ENCODE measurements around the gene PFKP. TPM values are rescaled to one million over a fixed set of nuclear protein-coding genes. Genes with fewer than 3 reads are reported as not detected.

The PFKP gene
- total RNA-seq, 2 donors from 2014 or later, result 17.4 to 39.6 TPM

DNA sequence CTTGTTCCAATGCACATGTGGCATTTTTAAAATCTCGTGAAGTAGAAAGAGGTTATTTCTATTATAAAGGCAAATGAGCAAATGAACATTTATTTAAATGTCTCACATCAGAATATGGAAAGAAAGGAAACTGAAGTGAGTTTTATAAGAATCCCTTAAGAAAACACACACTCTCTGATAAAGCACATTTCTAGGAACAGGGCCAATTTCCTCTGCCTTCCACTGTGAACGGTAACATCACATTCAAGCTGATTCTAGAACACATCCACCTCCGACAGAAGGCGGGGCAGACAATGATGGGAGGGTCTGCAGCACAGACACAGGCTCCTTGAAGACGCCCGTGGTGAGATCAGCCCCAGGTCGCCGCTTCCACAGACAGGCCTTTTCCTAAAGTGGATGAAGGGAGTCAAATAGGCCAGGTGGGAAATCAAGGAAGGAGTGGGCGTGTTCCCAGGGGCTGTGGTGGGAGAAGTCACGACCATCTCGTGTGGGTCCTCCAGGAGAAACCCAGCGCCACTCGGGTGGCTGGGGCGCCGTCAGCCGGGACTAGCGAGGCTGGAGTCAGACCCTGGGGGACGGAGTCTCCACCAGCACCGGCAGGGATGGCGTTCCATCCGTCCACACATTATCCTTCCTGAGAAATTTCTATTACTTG lies 74.1 kb downstream of the PFKP start:
- no peak for ATAC-seq
- no peaks in the 10 kb centered on the region for H3K4me1 ChIP-seq
- H3K27ac ChIP-seq, result no peak overlapping the region
- H3K36me3 ChIP-seq (replicated peaks in 1 of 2; ENCODE audit: insufficient read depth in 1 of 2, low read depth in 2 of 2), result peaks cover 19 to 64% of the 10 kb centered on the region in 2 donors
- intact Hi-C loops (cut with DNase I), result no loop called here
- H3K4me3 ChIP-seq, result no peak overlapping the region
- H3K27me3 ChIP-seq, result no peaks in the 10 kb centered on the region
- TF ChIP-seq POLR2A (IDR thresholded peaks at IDR 0.05), result no peak
- TF ChIP-seq, protein P1, sequence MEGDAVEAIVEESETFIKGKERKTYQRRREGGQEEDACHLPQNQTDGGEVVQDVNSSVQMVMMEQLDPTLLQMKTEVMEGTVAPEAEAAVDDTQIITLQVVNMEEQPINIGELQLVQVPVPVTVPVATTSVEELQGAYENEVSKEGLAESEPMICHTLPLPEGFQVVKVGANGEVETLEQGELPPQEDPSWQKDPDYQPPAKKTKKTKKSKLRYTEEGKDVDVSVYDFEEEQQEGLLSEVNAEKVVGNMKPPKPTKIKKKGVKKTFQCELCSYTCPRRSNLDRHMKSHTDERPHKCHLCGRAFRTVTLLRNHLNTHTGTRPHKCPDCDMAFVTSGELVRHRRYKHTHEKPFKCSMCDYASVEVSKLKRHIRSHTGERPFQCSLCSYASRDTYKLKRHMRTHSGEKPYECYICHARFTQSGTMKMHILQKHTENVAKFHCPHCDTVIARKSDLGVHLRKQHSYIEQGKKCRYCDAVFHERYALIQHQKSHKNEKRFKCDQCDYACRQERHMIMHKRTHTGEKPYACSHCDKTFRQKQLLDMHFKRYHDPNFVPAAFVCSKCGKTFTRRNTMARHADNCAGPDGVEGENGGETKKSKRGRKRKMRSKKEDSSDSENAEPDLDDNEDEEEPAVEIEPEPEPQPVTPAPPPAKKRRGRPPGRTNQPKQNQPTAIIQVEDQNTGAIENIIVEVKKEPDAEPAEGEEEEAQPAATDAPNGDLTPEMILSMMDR (IDR thresholded peaks at IDR 0.05), result no peak
- WGBS, 2 donors, result 92% methylated on average over 21 of the region's 21 CpGs
- H3K9me3 ChIP-seq, result no peaks in the 10 kb centered on the region
- no peak for DNase-seq

DNA sequence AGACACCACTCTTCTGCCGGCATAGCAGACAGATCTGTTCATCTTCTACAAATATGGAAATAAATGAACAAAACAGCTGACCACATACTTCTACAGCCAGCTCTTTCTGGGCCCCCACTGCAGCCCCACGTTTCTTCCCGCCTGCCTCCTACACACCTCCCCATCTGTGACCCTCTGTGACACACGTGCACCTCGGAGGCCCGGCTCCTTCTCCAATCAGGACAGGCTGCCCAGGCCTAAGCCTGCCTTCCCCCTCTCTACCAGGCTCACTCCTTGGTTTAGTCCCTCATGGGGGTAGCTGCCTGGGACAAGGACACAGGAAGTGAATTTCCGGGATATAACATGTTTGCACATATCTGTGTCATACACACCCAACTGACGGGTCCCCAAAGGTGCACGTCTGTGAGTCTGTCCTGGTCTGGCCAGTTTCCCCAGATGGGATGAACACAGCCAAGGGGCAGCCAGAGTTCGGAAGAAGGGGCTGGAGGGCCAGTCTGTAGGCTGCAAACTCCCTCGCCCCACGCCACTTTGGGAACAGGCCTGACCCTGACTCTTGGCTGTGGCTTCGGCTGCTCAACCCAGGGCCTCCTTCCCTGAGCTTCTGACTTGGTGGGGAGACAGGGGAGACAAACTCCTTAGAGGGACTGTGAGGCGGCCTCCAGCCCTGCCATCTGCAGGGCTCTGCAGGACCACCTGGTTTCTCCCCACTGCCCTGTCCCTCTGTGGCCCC lies 75.0 kb downstream of the PFKP start:
- ATAC-seq (no peak), DNase-seq (no peak)
- Histone ChIP-seq H3K27me3 (no peaks in the 10 kb centered on the region), H3K36me3 (replicated peaks in 1 of 2; ENCODE audit: insufficient read depth in 1 of 2, low read depth in 2 of 2) (peaks cover 21 to 62% of the 10 kb centered on the region in 2 donors), H3K9me3 (no peaks in the 10 kb centered on the region), H3K27ac (no peak overlapping the region), H3K4me1 (no peaks in the 10 kb centered on the region), H3K4me3 (no peak overlapping the region)
- TF ChIP-seq POLR2A (IDR thresholded peaks at IDR 0.05), result no peak
- TF ChIP-seq, protein P1 (IDR thresholded peaks at IDR 0.05), result no peak
- intact Hi-C loops (cut with DNase I), result no loop called here
- 88 to 90% methylated on average over 13 to 14 of the region's 14 CpGs for WGBS, 2 donors

DNA sequence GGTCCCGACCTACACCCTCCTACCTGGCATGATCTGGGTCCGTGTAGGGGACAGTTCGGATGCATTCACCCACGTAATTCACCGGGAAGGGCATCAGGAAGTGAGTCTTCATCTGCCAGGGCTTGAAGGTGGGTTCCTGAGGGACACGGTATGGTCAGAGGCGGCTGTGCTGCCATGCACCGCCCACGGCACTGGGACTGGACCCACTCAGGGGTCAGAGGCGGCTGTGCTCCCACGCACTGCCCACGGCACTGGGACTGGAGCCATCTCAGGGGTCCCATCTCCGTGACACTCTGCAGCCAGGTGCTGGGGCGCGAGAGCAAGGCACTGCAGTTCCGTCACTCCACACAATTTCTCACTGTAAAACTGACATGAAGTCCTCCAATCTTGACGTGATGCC lies 76.0 kb downstream of the PFKP start:
- no peak for DNase-seq
- H3K27ac ChIP-seq, result no peak overlapping the region
- H3K27me3 ChIP-seq, result no peaks in the 10 kb centered on the region
- no peak for ATAC-seq
- intact Hi-C loops (cut with DNase I), result no loop called here
- 88% methylated on average over 9 to 17 of the region's 17 CpGs for WGBS, 2 donors
- peaks cover 22 to 58% of the 10 kb centered on the region in 2 donors for H3K36me3 ChIP-seq (replicated peaks in 1 of 2; ENCODE audit: insufficient read depth in 1 of 2, low read depth in 2 of 2)
- TF ChIP-seq, protein P1 (IDR thresholded peaks at IDR 0.05), result no peak
- no peak for TF ChIP-seq POLR2A (IDR thresholded peaks at IDR 0.05)
- no peaks in the 10 kb centered on the region for H3K4me1 ChIP-seq
- no peaks in the 10 kb centered on the region for H3K9me3 ChIP-seq
- H3K4me3 ChIP-seq, result no peak overlapping the region

DNA sequence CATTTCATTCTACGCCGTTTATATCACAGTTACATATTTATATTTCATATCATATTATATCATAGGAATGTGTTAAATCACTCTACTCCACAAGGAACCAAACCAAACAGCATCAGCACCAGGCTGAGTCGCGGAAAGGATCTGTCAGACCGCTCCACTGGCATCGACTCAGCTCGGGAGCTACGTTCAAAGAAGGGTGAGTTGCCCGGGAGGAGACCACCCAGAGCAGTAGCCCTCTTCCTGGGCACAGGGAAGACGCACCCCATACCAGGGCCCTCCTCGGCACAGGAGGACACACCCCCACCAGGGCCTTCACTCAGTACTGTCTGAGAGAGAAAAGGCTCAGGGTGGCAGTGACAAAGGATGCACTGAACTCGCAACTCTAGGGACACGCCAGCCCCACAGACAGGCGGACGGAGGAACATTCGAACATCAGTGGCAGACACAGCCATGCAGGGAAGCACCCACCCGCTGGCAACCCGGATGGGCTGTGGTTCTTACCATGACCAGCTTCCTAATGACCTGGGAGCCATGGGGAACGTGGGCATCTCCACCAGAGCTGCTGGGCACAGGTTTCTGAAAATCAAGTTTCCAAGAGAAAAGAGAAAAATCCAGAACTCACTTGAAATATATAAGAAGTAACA lies 76.6 kb downstream of the PFKP start:
- TF ChIP-seq POLR2A (IDR thresholded peaks at IDR 0.05), result no peak
- TF ChIP-seq, protein P1 (IDR thresholded peaks at IDR 0.05), result no peak
- DNase-seq (no peak), ATAC-seq (no peak)
- no peaks in the 10 kb centered on the region for H3K4me1 ChIP-seq
- intact Hi-C loops (cut with DNase I), result no loop called here
- H3K27me3 ChIP-seq, result no peaks in the 10 kb centered on the region
- no peak overlapping the region for H3K4me3 ChIP-seq
- H3K27ac ChIP-seq, result no peak overlapping the region
- 92 to 93% methylated on average over 19 of the region's 19 CpGs for WGBS, 2 donors
- no peaks in the 10 kb centered on the region for H3K9me3 ChIP-seq
- H3K36me3 ChIP-seq (replicated peaks in 1 of 2; ENCODE audit: insufficient read depth in 1 of 2, low read depth in 2 of 2), result peaks cover 21 to 58% of the 10 kb centered on the region in 2 donors
